SK-N-MC (cell line): ENCODE measurements around the gene MAVS.

ENCODE experiments used
- DNase-seq: peaks from one replicate; pipeline ENCODE4 v3.0.0-alpha.2; 2011; ENCODE audit warnings: low read depth, low spot score
- H3K27ac ChIP-seq: fragments of 200-600 bp; sonication (generic); 2 replicates; pipeline ENCODE4 v1.5.1; 2016; ENCODE audit warnings: mixed run types
- H3K36me3 ChIP-seq: fragments of 200-600 bp; sonication (generic); 2 replicates; pipeline ENCODE4 v1.6.1; 2017; ENCODE audit warnings: antibody characterized with exemption, low read length, mixed read lengths; ENCODE audit not compliant: insufficient read depth
- H3K4me3 ChIP-seq: fragments of 200-600 bp; sonication (generic); 2 replicates; pipeline ENCODE4 v1.5.1; 2016
- H3K9ac ChIP-seq: fragments of 200-600 bp; sonication (generic); 2 replicates; pipeline ENCODE4 v1.8.0; 2017; ENCODE audit warnings: mixed run types, mixed read lengths; ENCODE audit not compliant: insufficient read length
- H3K9me3 ChIP-seq: fragments of 200-600 bp; sonication (generic); 2 replicates; pipeline ENCODE4 v1.6.1; 2017; ENCODE audit warnings: low read depth, mild to moderate bottlenecking, antibody characterized with exemption, low read length, moderate library complexity, mixed read lengths
- EZH2 ChIP-seq: fragments of 200-600 bp; sonication (generic); IDR thresholded peaks from one replicate; pipeline ENCODE4 v1.6.1; 2017; ENCODE audit warnings: antibody characterized with exemption
- FOXP2 ChIP-seq: optimal IDR thresholded peaks from 2 replicates; pipeline ENCODE3; 2011; ENCODE audit warnings: mild to moderate bottlenecking, moderate library complexity; ENCODE audit not compliant: insufficient read depth; ENCODE audit errors: extremely low read length, control extremely low read depth
- POLR2AphosphoS5 ChIP-seq: IDR thresholded peaks from 2 replicates; pipeline ENCODE4 v1.6.1; 2012; ENCODE audit warnings: mild to moderate bottlenecking, low read depth, low read length, borderline replicate concordance

The MAVS gene

DNA sequence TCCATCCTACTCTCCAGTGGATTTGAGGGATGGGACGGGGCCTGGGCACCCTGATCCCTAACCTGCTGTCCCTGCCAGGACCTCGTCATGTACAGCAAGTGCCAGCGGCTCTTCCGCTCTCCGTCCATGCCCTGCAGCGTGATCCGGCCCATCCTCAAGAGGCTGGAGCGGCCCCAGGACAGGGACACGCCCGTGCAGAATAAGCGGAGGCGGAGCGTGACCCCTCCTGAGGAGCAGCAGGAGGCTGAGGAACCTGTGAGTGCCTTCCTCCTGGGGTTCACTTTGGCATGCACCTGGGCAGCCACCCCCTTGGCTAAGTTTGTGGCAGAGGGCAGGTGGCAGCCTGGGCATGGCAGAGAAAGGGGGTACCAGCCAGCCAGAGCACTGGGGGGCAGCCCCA, 44.8 kb upstream of the MAVS start:
- Histone ChIP-seq H3K4me3 (no peak overlapping the region), H3K9ac (no peak overlapping the region), H3K27ac (no peak overlapping the region), H3K36me3 (peaks cover 85% of the 10 kb centered on the region), H3K9me3 (no peaks in the 10 kb centered on the region)
- TF ChIP-seq POLR2AphosphoS5 (no peak), EZH2 (no peak), FOXP2 (no peak)
- no peak for DNase-seq

DNA sequence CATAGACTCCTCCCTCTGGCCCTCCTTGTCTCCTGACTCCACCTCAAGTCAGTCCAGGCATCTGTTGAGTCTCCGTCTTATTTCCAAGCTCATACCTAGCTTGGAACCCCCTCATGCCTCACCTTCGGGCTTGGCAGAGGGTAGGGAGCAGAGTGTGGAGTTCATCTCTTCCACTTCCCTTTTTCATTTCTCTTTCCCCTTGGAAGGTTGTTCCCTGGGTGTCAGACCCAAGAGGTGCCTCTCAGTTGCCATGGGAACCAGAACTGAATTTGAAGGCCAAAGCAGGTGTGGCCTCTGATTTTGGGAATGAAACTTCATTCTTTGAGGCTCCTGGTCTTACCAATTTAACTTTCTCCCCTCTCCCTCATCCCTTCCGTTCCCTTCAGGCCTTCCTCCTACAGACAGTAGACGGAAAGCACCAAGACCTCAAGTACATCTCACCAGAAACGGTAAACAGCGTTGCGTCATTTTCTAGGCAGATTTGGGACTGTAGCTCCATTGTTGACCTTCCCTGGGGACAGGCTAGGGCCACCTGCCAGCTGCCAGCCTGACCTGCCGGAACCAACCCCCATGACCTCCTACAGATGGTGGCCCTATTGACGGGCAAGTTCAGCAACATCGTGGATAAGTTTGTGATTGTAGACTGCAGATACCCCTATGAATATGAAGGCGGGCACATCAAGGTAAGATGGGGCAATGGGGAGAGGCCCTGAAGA, 44.0 kb upstream of the MAVS start:
- H3K27ac ChIP-seq: no peak overlapping the region
- no peak overlapping the region for H3K4me3 ChIP-seq
- no peak overlapping the region for H3K9ac ChIP-seq
- DNase-seq: no peak
- peaks cover 83% of the 10 kb centered on the region for H3K36me3 ChIP-seq
- no peaks in the 10 kb centered on the region for H3K9me3 ChIP-seq
- TF ChIP-seq POLR2AphosphoS5: no peak
- TF ChIP-seq EZH2: no peak
- TF ChIP-seq FOXP2: no peak

DNA sequence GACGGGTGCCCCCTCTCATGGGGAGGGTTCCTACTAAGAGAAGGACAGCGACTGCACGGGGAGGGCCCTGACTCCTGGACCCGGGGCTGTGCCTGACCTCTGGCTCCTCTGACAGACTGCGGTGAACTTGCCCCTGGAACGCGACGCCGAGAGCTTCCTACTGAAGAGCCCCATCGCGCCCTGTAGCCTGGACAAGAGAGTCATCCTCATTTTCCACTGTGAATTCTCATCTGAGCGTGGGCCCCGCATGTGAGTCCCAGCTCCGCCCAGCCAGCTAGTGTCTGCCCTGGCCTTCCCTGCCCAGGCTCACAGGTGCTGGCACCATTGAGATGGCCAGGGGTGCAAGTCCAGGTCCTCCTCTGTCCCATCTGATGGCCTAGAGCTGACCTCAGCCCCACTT, 43.3 kb upstream of the MAVS start:
- Histone ChIP-seq H3K9ac (no peak overlapping the region), H3K27ac (no peak overlapping the region), H3K9me3 (no peaks in the 10 kb centered on the region), H3K36me3 (peaks cover 79% of the 10 kb centered on the region), H3K4me3 (no peak overlapping the region)
- TF ChIP-seq POLR2AphosphoS5 (no peak), FOXP2 (no peak)
- no peak for DNase-seq

DNA sequence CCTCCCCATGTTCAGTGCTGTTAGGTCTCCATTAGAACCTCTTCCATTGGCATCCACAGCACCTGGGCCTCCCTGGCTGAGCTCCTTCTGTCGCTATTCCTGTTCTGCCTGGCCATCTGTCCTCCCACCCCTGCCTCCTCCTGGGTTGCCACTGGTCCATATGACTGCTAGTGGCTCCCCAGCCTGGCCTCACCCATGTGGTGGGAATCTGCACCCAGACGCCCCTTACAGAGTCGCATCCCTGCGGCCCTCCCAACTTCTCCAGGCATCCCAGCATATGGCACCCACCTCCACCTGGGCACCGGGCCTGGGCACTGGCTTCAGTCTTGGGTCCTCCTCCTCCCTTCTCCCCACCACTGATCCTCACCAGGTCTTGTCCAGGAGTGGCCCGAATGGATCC, 42.8 kb upstream of the MAVS start:
- H3K36me3 ChIP-seq: peaks cover 74% of the 10 kb centered on the region

DNA sequence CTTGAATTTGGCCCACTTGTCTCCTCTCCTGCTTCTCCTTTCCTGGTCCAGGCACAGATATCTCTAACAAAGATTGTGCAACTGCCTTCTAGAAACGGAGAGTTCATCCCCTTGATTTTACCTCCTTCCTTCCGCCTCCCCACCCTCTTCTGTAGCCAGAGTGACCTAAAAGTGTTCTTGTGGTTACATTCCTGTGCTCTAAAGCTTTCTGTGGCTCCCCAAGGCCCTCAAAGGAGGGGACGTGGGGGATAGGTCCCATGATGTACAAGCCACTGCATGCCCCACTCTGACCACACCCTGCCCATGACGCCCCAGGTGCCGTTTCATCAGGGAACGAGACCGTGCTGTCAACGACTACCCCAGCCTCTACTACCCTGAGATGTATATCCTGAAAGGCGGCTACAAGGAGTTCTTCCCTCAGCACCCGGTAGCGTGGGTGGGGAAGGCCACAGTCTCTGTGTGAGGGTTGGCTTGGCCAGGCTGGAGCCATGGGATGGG, 42.3 kb upstream of the MAVS start:
- Histone ChIP-seq H3K9me3 (no peaks in the 10 kb centered on the region), H3K4me3 (no peak overlapping the region), H3K36me3 (peaks cover 70% of the 10 kb centered on the region), H3K9ac (no peak overlapping the region), H3K27ac (peak overlapping the region; percentile 50)
- TF ChIP-seq FOXP2: no peak
- no peak for TF ChIP-seq POLR2AphosphoS5
- no peak for TF ChIP-seq EZH2
- DNase-seq: no peak

More for the DNA sequence above, 42.8 kb upstream of the MAVS start:
- Histone ChIP-seq H3K9ac (no peak overlapping the region), H3K27ac (peak overlapping the region; percentile 50), H3K4me3 (no peak overlapping the region), H3K9me3 (no peaks in the 10 kb centered on the region)
- TF ChIP-seq EZH2: no peak
- no peak for TF ChIP-seq FOXP2
- TF ChIP-seq POLR2AphosphoS5: no peak
- no peak for DNase-seq

DNA sequence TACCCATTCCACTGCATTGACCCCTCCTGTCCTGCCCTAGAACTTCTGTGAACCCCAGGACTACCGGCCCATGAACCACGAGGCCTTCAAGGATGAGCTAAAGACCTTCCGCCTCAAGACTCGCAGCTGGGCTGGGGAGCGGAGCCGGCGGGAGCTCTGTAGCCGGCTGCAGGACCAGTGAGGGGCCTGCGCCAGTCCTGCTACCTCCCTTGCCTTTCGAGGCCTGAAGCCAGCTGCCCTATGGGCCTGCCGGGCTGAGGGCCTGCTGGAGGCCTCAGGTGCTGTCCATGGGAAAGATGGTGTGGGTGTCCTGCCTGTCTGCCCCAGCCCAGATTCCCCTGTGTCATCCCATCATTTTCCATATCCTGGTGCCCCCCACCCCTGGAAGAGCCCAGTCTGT, 41.9 kb upstream of the MAVS start:
- no peak overlapping the region for H3K4me3 ChIP-seq
- H3K36me3 ChIP-seq: peaks cover 67% of the 10 kb centered on the region
- no peak for TF ChIP-seq EZH2
- TF ChIP-seq POLR2AphosphoS5: no peak
- no peak for TF ChIP-seq FOXP2
- no peak overlapping the region for H3K9ac ChIP-seq
- no peaks in the 10 kb centered on the region for H3K9me3 ChIP-seq
- H3K27ac ChIP-seq: peak overlapping the region; percentile 100
- DNase-seq: no peak

DNA sequence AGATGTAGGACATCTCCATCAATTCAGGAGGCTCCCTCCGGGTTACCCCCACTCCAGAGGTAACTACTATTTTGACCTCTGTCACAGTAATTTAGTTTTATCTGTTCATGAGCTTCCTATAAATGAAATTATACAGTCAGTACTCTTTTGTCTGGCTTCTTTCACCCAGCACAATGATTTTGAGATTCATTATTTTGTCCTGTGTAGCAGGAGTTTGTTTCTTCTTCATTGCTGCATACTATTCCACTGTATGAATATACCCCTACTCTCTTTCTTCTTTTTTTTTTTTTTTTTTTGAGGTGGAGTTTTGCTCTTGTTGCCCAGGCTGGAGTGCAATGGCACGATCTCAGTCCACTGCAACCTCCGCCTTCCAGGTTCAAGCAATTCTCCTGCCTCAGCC, 38.1 kb upstream of the MAVS start:
- peak overlapping the region; percentile 71 for H3K9ac ChIP-seq
- peak overlapping the region; percentile 100 for H3K27ac ChIP-seq
- TF ChIP-seq FOXP2 (no peak), POLR2AphosphoS5 (no peak), EZH2 (no peak)
- H3K36me3 ChIP-seq: peaks cover 29% of the 10 kb centered on the region
- H3K9me3 ChIP-seq: no peaks in the 10 kb centered on the region
- DNase-seq: no peak
- H3K4me3 ChIP-seq: peak overlapping the region; percentile 73

DNA sequence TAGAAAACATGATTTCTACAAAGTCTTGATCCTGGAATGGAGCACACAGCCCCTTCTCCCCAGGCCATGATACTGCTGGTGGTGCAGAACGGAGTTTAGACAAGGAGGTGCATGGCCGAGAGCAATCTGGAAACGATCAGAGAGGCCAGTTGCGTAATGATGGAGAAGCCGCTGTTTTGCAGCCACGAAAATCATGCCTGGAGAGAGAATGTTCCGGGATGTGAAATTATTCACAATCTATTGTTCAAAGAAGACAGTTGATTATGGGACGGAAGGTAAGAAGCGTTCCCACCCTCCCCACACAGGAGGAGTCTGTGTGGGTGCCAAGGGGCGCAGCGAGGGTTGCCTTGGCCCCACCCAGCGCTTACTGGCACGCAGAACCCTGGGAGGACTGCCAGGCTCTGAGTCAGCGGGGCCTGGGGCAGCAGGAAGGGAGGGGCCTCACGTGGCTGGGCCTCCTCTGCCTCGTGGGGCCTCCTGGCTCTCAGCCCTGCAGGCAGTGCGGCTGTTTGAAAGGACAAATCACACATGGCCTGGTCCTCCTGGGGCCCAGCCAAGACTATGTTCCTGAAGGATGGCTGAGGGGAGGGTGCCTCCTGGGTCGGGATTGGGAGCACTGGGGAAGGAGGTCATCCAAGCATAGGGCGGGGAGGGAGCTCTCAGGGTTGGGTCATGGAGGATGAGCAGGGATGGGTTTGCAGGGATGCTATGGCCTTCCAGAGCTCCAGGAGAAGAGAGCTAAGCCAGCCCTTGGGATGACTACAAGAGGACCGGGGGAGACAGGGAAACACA, 35.0 kb upstream of the MAVS start:
- no peak for TF ChIP-seq FOXP2
- TF ChIP-seq POLR2AphosphoS5: peak; percentile 85
- peak overlapping the region; percentile 77 for H3K9ac ChIP-seq
- peak overlapping the region; percentile 77 for H3K4me3 ChIP-seq
- no peaks in the 10 kb centered on the region for H3K36me3 ChIP-seq
- H3K9me3 ChIP-seq: no peaks in the 10 kb centered on the region
- peak overlapping the region; percentile 100 for H3K27ac ChIP-seq
- peak; percentile 94 for DNase-seq

DNA sequence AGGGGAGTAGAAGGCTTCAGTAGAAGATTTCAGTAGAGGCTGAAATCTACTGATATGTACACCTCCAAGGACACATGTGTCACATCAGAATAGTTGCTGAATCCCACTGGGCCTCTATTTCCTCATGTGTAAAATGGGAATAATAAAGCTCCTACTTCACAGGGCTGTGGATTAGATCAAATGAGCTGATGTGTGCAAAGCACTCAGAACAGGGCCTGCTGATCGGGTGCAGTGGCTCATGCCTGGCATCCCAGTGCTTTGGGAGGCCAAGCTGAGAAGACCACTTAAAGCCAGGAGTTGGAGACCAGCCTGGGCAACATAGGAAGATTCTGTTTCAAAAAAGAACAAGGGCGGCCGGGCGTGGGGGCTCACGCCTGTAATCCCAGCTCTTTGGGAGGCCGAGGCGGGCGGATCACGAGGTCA, 34.4 kb upstream of the MAVS start:
- H3K9ac ChIP-seq: peak overlapping the region; percentile 55
- peak overlapping the region; percentile 77 for H3K4me3 ChIP-seq
- DNase-seq: no peak
- H3K27ac ChIP-seq: peak overlapping the region; percentile 100
- H3K9me3 ChIP-seq: no peaks in the 10 kb centered on the region
- no peaks in the 10 kb centered on the region for H3K36me3 ChIP-seq
- TF ChIP-seq POLR2AphosphoS5 (no peak), FOXP2 (no peak), EZH2 (no peak)
